Measurements from ENCODE around the gene TRPM8.

DNA sequence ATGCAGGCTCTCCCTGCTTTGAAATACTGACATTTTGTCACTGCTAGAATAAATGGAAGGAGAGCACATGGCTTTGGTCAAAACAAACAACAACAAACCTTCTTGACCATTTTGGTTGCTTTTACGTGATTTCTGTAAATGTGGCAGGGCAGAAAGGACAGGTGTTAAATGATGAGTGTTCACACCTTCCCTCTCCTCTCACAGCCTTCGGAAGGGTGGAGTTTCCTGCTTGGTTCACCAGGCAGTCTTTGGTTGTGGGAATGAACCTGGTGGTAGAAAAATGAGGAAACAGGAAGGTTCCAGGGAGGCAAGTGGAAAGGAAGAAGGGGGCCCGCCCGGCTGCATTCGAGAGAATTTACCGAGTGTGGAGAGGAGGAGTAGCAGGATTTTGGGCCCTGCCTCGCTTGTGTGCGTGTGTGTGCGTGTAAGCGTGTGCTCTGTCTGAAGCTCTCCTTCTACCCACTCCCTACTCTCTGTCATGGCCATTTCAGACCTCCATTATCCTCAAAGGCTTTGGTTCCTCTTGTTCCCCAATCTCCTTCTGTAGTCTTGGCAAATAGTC lies 109.6 kb downstream of the TRPM8 start:
- no peak for TF ChIP-seq POLR2A (IDR thresholded peaks at IDR 0.05)
- TF ChIP-seq, protein P1, sequence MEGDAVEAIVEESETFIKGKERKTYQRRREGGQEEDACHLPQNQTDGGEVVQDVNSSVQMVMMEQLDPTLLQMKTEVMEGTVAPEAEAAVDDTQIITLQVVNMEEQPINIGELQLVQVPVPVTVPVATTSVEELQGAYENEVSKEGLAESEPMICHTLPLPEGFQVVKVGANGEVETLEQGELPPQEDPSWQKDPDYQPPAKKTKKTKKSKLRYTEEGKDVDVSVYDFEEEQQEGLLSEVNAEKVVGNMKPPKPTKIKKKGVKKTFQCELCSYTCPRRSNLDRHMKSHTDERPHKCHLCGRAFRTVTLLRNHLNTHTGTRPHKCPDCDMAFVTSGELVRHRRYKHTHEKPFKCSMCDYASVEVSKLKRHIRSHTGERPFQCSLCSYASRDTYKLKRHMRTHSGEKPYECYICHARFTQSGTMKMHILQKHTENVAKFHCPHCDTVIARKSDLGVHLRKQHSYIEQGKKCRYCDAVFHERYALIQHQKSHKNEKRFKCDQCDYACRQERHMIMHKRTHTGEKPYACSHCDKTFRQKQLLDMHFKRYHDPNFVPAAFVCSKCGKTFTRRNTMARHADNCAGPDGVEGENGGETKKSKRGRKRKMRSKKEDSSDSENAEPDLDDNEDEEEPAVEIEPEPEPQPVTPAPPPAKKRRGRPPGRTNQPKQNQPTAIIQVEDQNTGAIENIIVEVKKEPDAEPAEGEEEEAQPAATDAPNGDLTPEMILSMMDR (IDR thresholded peaks at IDR 0.05) = no peak
- no peak for TF ChIP-seq EP300 (IDR thresholded peaks at IDR 0.05)
- TF ChIP-seq POLR2AphosphoS5 (IDR thresholded peaks at IDR 0.05) = no peak
